NCI-H510A treated with DMSO at 0.1 percent for 48 hours (cell line): ENCODE measurements around the gene PCDHGA1.
"Not testable (repeated sequence)": the region's sequence is repeated elsewhere in the genome, so short reads cannot be mapped to it uniquely, and the experiment has no call there.

Experiments used
- DNase-seq: peaks from one replicate; lab custom pipeline; 2025; lab: John Stamatoyannopoulos, UW

Gene PCDHGA1

GRCh38 chr5:141330299-141331080 is at the start of gene PCDHGA1:
Gene PCDHGA1, plus strand, starts transcription at chr5:141330514.
- peak; percentile 32 for DNase-seq

GRCh38 chr5:141298376-141298775 is 31.9 kb upstream of the PCDHGA1 start:
- DNase-seq = no peak

GRCh38 chr5:141303756-141304155 is 26.6 kb upstream of the PCDHGA1 start, which contains the start of gene SLC25A2:
Gene SLC25A2, minus strand, starts transcription at chr5:141304049. Its CDS starts 184 bp downstream, at chr5:141303865.
- no peak for DNase-seq

GRCh38 chr5:141306630-141307029 is 23.7 kb upstream of the PCDHGA1 start:
- no peak for DNase-seq

- no peak for DNase-seq
Measured at GRCh38 chr5:141313711-141314110, 16.6 kb upstream of the PCDHGA1 start.

DNA sequence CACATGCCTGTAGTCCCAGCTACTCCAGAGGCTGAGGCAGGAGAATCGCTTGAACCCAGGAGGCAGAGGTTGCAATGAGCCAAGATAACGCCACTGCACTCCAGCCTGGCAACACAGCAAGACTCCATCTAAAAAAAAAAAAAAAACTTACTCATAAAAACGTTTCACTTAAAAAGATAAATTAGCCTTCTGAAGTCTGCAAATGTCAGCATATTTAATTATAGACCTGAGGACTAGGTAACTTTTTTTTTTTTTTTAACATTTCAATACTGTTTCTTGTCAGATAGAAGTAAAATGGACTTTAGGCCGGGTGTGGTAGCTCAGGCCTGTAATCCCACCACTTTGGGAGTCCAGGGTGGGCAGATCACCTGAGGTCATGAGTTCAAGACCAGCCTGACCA is 13.4 kb upstream of the PCDHGA1 start:
- DNase-seq = not testable (repeated sequence)

- DNase-seq = no peak
Measured at GRCh38 chr5:141319202-141319601, 11.1 kb upstream of the PCDHGA1 start.

DNA sequence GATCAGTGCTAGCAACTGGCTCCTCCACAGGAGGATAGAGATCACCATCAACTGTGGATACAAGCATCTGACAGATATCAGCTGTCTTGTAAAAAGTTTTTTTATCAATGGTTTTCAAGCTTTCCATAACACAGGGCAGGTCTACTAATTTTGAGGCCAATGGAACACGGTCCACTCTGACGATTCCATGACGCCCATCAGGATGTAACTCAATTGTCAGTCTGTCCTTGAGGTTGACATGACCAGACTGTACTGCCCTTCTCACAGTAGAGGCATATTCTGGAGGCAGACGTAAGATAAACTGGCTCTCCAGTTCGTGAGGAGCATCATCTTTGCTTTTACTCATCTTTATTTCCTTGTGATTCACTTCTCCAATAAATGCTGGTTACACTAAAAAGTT is 10.6 kb upstream of the PCDHGA1 start:
- no peak for DNase-seq

- peak; percentile 59 for DNase-seq
Measured at GRCh38 chr5:141320225-141321169, 9.8 kb upstream of the PCDHGA1 start, which contains the start of gene TAF7. Gene TAF7, minus strand, starts transcription at chr5:141320784. Its CDS starts 740 bp downstream, at chr5:141320044.

DNA sequence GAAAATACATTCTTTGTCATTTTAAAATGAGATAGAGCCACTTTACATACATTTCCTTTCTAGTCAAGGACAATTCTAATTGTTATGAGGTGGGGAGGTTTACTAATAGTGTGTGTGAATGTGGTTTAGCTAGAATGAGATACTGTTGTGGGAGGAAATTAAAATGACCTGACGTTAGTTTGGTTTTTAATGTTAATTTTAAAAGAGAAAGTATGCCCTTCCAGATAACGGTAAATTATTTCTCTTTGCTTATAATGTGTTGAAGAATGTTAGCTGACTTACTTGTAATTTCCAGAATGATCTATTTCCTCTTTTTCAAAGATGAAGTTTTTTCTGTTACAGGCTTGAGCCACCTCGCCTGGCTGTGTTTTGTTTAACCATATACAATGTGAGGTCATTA is 8.1 kb upstream of the PCDHGA1 start:
- no peak for DNase-seq

DNA sequence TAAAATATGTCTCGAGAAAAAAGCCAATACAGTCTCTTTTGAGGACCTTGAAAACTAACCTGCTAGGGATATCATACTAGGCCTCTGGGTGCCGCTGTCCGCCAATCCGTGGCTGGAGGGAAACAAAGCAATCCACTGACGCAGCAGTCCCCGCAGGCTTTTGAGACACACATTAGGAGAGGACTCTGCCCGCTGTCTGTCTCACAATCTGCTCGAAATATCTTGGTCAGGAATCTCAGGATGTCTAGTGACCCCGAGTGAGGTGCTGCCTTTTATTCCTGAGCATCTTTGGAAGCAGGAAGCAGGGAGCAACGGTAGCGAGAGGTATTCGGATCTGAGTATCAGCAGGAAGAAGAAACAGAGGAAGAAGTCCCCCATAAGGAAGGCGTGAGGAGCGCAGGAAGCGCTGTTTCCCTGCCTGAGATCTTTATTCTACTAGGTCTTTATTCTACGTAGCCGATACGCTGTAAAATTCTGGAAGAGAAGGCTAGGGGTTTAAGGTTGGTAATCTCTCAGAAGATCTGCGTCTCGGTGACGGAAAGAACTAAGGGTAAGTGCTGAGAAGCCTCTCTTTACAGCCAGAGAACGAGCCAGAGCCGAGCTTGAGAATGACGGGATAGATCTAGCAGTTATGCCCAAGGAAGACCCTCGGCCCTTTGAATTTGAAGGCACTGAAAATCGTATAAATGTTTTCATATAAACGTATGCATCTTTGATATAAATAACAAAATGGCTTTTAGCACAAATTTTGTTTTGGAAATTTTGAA is 4.0 kb upstream of the PCDHGA1 start:
- DNase-seq = no peak

DNA sequence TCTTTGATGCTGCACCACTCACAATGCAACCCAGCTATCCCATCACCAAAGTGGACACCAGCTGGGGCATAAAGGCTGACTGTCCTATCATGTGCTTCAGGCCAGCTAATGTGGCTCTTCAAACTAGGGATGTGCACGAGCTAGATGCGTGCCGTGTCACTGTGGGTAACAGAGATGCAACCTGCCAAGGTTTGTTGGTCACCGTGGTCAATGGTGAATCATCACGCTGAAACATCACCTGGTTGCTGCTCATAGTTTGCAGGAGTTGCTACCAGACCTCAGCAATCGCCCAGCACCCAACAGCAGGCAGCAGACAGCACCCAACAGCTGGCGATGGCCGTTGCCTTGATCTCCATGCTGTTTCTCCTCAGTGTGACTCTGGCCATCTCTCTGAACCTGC is 2.1 kb upstream of the PCDHGA1 start:
- no peak for DNase-seq

DNA sequence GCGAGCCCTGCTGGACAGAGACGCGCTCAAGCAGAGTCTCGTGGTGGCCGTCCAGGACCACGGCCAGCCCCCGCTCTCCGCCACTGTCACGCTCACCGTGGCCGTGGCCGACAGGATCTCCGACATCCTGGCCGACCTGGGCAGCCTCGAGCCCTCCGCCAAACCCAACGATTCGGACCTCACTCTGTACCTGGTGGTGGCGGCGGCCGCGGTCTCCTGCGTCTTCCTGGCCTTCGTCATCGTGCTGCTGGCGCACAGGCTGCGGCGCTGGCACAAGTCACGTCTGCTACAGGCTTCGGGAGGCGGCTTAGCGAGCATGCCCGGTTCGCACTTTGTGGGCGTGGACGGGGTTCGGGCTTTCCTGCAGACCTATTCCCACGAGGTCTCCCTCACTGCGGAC is 2.3 kb downstream of the PCDHGA1 start:
- DNase-seq = not testable (repeated sequence)

- no peak for DNase-seq
Measured at GRCh38 chr5:141338538-141339306, 8.4 kb downstream of the PCDHGA1 start, which contains the start of gene PCDHGA2. Gene PCDHGA2, plus strand, starts transcription at chr5:141338760.

DNA sequence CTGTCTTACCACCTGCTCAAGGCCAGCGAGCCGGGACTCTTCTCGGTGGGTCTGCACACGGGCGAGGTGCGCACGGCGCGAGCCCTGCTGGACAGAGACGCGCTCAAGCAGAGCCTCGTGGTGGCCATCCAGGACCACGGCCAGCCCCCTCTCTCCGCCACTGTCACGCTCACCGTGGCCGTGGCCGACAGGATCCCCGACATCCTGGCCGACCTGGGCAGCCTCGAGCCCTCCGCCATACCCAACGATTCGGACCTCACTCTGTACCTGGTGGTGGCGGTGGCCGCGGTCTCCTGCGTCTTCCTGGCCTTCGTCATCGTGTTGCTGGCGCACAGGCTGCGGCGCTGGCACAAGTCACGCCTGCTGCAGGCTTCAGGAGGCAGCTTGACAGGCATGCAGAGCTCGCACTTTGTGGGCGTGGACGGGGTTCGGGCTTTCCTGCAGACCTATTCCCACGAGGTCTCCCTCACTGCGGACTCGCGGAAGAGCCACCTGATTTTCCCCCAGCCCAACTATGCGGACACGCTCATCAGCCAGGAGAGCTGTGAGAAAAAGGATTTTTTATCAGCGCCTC is 10.6 kb downstream of the PCDHGA1 start:
- DNase-seq = not testable (repeated sequence)

- no peak for DNase-seq
Measured at GRCh38 chr5:141342773-141343172, 12.5 kb downstream of the PCDHGA1 start.

DNA sequence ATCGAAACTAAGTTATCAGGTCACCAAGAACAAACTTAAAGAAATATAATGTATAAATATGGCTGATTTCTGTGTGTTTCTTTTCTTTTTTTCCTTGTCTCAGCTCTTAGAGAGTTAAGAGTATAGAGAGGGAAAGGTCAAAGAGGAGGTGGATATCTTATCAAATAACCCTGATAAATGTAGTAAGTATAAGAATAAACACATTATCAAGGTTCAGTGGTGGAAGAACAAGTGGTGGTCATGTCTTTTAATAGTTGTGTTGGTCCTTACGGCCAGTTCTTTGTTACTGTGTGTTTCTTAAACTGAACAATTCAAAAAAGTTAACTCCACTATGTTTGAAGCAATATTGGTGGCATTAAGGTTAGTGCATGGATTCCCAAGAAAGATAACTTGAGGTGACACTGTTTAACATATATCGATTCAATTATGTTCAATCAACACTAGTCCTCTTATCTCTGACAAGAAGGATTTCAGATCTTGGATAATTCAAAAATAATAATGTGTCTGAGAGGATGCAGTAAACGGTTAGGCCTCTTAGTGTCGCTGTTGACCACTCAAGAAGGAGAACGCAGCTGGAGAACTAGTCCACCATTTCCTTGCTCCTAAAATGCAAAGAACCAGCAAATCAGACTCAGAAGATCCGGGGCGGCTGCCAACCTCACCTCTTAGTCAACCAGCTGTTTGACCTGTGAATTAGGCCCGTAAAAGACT is 13.1 kb downstream of the PCDHGA1 start, which contains the start of gene PCDHGA3:
Gene PCDHGA3 (plus strand): TSS at position 588 of the 711 bp plus-strand sequence. CDS start 205 bp downstream, outside the sequence.
- peak; percentile 77 for DNase-seq

- peak; percentile 77 for DNase-seq
Measured at GRCh38 chr5:141343953-141344463, 13.7 kb downstream of the PCDHGA1 start.

DNA sequence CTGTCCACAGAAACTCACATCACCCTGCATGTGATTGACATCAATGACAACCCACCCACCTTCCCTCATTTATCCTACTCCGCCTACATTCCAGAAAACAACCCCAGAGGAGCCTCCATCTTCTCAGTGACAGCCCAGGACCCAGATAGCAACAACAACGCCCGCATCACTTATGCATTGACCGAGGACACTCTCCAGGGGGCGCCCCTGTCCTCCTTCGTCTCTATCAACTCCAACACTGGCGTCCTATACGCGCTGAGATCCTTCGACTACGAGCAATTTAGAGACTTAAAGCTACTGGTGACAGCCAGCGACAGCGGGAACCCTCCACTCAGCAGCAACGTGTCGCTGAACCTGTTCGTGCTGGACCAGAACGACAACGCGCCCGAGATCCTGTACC is 15.0 kb downstream of the PCDHGA1 start:
- DNase-seq = no peak

DNA sequence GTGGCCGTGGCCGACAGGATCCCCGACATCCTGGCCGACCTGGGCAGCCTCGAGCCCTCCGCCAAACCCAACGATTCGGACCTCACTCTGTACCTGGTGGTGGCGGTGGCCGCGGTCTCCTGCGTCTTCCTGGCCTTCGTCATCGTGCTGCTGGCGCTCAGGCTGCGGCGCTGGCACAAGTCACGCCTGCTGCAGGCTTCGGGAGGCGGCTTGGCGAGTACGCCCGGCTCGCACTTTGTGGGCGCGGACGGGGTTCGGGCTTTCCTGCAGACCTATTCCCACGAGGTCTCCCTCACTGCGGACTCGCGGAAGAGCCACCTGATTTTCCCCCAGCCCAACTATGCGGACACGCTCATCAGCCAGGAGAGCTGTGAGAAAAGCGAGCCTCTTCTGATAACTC is 15.7 kb downstream of the PCDHGA1 start:
- DNase-seq = not testable (repeated sequence)
